ENCODE measurements around the gene GORASP2.

DNA sequence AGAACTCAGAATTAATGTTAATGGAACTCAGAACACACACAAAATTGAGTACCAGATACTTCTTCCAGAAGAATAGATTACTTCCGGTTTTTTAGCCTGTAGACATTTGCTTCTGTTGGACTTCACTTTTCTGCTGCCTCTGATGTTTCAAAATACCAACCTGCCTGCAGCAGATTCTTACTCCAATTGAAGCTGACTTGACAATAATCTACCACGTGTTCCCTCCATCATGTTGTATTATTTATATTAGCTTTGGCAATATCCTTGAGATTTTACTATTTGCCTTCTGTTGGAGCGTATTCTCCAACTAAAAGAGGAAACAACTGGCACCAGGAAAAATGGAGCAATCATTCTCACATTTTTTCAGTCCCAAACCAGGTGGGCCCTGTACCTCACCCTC, 3.1 kb upstream of the GORASP2 start:
- no peak for TF ChIP-seq POLR2AphosphoS5 (IDR thresholded peaks at IDR 0.05; ENCODE audit: low read depth, low read length)
- TF ChIP-seq POLR2A (IDR thresholded peaks at IDR 0.05; ENCODE audit: low read depth, low read length) = no peak

Data from GM12892 (cell line).